Measurements from ENCODE around the gene CELSR1.

The CELSR1 gene

GRCh38 chr22:46393873-46394272 is 143.5 kb downstream of the CELSR1 start:
- H3K27ac Mint-ChIP-seq, result no peak overlapping the region
- no peaks in the 10 kb centered on the region for H3K9me3 Mint-ChIP-seq
- H3K4me1 Mint-ChIP-seq, result peaks cover 4% of the 10 kb centered on the region
- TF ChIP-seq CTCF (IDR thresholded peaks at IDR 0.05; ENCODE audit: unreplicated experiment in 3 of 3), result no peak
- H3K36me3 Mint-ChIP-seq (ENCODE audit: low read depth), result no peaks in the 10 kb centered on the region
- H3K4me3 Mint-ChIP-seq, result no peak overlapping the region
- no peaks in the 10 kb centered on the region for H3K27me3 Mint-ChIP-seq (ENCODE audit: low read depth)

GRCh38 chr22:46392137-46392844 is 145.1 kb downstream of the CELSR1 start:
- no peak for TF ChIP-seq CTCF (IDR thresholded peaks at IDR 0.05; ENCODE audit: unreplicated experiment in 3 of 3)
- no peak overlapping the region for H3K27ac Mint-ChIP-seq
- peaks cover 4% of the 10 kb centered on the region for H3K4me1 Mint-ChIP-seq
- no peaks in the 10 kb centered on the region for H3K36me3 Mint-ChIP-seq (ENCODE audit: low read depth)
- no peaks in the 10 kb centered on the region for H3K27me3 Mint-ChIP-seq (ENCODE audit: low read depth)
- no peak overlapping the region for H3K4me3 Mint-ChIP-seq
- H3K9me3 Mint-ChIP-seq, result no peaks in the 10 kb centered on the region

- TF ChIP-seq CTCF (IDR thresholded peaks at IDR 0.05; ENCODE audit: unreplicated experiment in 3 of 3), result no peak
Observed at GRCh38 chr22:46391486-46392136, 145.8 kb downstream of the CELSR1 start.

GRCh38 chr22:46390652-46391301 is 146.6 kb downstream of the CELSR1 start:
- Mint-ChIP-seq H3K27me3 (ENCODE audit: low read depth) (no peaks in the 10 kb centered on the region), H3K27ac (peak overlapping the region; percentile 11 to 58 (median 48)), H3K9me3 (no peaks in the 10 kb centered on the region), H3K36me3 (ENCODE audit: low read depth) (no peaks in the 10 kb centered on the region), H3K4me1 (peaks cover 4% of the 10 kb centered on the region), H3K4me3 (no peak overlapping the region)
- peak in 2 of 3 experiments; percentile 19 to 37 for TF ChIP-seq CTCF (IDR thresholded peaks at IDR 0.05; ENCODE audit: unreplicated experiment in 3 of 3)

More at GRCh38 chr22:46391486-46392136, 145.8 kb downstream of the CELSR1 start:
- no peaks in the 10 kb centered on the region for H3K27me3 Mint-ChIP-seq (ENCODE audit: low read depth)
- H3K4me1 Mint-ChIP-seq, result peaks cover 4% of the 10 kb centered on the region
- no peaks in the 10 kb centered on the region for H3K9me3 Mint-ChIP-seq
- no peaks in the 10 kb centered on the region for H3K36me3 Mint-ChIP-seq (ENCODE audit: low read depth)
- no peak overlapping the region for H3K27ac Mint-ChIP-seq
- H3K4me3 Mint-ChIP-seq, result no peak overlapping the region

GRCh38 chr22:46390105-46390651 is 147.2 kb downstream of the CELSR1 start:
- Mint-ChIP-seq H3K9me3 (no peaks in the 10 kb centered on the region), H3K27ac (peak overlapping the region in 1 of 3 experiments; percentile 58), H3K4me3 (no peak overlapping the region), H3K4me1 (peaks cover 4% of the 10 kb centered on the region), H3K36me3 (ENCODE audit: low read depth) (no peaks in the 10 kb centered on the region), H3K27me3 (ENCODE audit: low read depth) (no peaks in the 10 kb centered on the region)
- TF ChIP-seq CTCF (IDR thresholded peaks at IDR 0.05; ENCODE audit: unreplicated experiment in 3 of 3), result no peak
